Nephron (organoid): ENCODE data around the gene ARHGEF4.

Experiments used
- H3K27ac Mint-ChIP-seq, 3 experiments: 2 replicates each; pipeline ENCODE4 v1.8.0; 2020; ENCODE audit warnings: mixed read lengths in 3 of 3, mild to moderate bottlenecking in 2 of 3, moderate library complexity in 1 of 3
- H3K27me3 Mint-ChIP-seq: 2 replicates; pipeline ENCODE4 v1.8.0; 2021; ENCODE audit warnings: low read depth, mild to moderate bottlenecking, moderate library complexity, mixed read lengths
- H3K36me3 Mint-ChIP-seq: 2 replicates; pipeline ENCODE4 v1.8.0; 2020; ENCODE audit warnings: low read depth, mixed read lengths
- H3K4me1 Mint-ChIP-seq: 2 replicates; pipeline ENCODE4 v1.8.0; 2020; ENCODE audit warnings: mixed read lengths
- H3K4me3 Mint-ChIP-seq, 3 experiments: 2 replicates each; pipeline ENCODE4 v1.8.0; 2020; ENCODE audit warnings: mild to moderate bottlenecking in 3 of 3, mixed read lengths in 3 of 3, moderate library complexity in 2 of 3
- H3K9me3 Mint-ChIP-seq: 2 replicates; pipeline ENCODE4 v1.8.0; 2020; ENCODE audit warnings: mixed read lengths
- CTCF ChIP-seq, 3 experiments: fragments of 200-600 bp; sonication (generic); IDR thresholded peaks; one replicate each; pipeline ENCODE4 v1.5.0; 2021; ENCODE audit warnings: antibody characterized with exemption in 3 of 3; ENCODE audit not compliant: unreplicated experiment in 3 of 3

The ARHGEF4 gene

GRCh38 chr2:130977461-130978050 lies 140.8 kb downstream of the ARHGEF4 start:
- Mint-ChIP-seq H3K36me3 (no peaks in the 10 kb centered on the region), H3K4me1 (no peaks in the 10 kb centered on the region), H3K27ac (no peak overlapping the region), H3K27me3 (no peaks in the 10 kb centered on the region), H3K4me3 (no peak overlapping the region), H3K9me3 (peaks cover 2% of the 10 kb centered on the region)
- TF ChIP-seq CTCF (IDR thresholded peaks at IDR 0.05; ENCODE audit: unreplicated experiment in 3 of 3), result no peak

GRCh38 chr2:130981667-130982066 lies 145.0 kb downstream of the ARHGEF4 start:
- peaks cover 3% of the 10 kb centered on the region for H3K9me3 Mint-ChIP-seq
- H3K4me3 Mint-ChIP-seq, result no peak overlapping the region
- no peaks in the 10 kb centered on the region for H3K27me3 Mint-ChIP-seq
- H3K36me3 Mint-ChIP-seq, result no peaks in the 10 kb centered on the region
- TF ChIP-seq CTCF (IDR thresholded peaks at IDR 0.05; ENCODE audit: unreplicated experiment in 3 of 3), result no peak
- no peak overlapping the region for H3K27ac Mint-ChIP-seq
- H3K4me1 Mint-ChIP-seq, result no peaks in the 10 kb centered on the region

GRCh38 chr2:130985206-130985780 lies 148.6 kb downstream of the ARHGEF4 start:
- Mint-ChIP-seq H3K4me1 (peaks cover 6% of the 10 kb centered on the region), H3K36me3 (no peaks in the 10 kb centered on the region), H3K9me3 (peaks cover 3% of the 10 kb centered on the region), H3K27ac (no peak overlapping the region), H3K27me3 (no peaks in the 10 kb centered on the region), H3K4me3 (no peak overlapping the region)
- TF ChIP-seq CTCF (IDR thresholded peaks at IDR 0.05; ENCODE audit: unreplicated experiment in 3 of 3), result no peak

GRCh38 chr2:130985831-130986649 lies 149.3 kb downstream of the ARHGEF4 start:
- TF ChIP-seq CTCF (IDR thresholded peaks at IDR 0.05; ENCODE audit: unreplicated experiment in 3 of 3), result no peak
- no peaks in the 10 kb centered on the region for H3K36me3 Mint-ChIP-seq
- H3K4me3 Mint-ChIP-seq, result no peak overlapping the region
- H3K4me1 Mint-ChIP-seq, result peaks cover 6% of the 10 kb centered on the region
- H3K27me3 Mint-ChIP-seq, result no peaks in the 10 kb centered on the region
- H3K27ac Mint-ChIP-seq, result no peak overlapping the region
- H3K9me3 Mint-ChIP-seq, result peaks cover 3% of the 10 kb centered on the region

- Mint-ChIP-seq H3K27me3 (no peaks in the 10 kb centered on the region), H3K36me3 (no peaks in the 10 kb centered on the region), H3K4me1 (peaks cover 6% of the 10 kb centered on the region), H3K27ac (no peak overlapping the region), H3K9me3 (peaks cover 3% of the 10 kb centered on the region), H3K4me3 (no peak overlapping the region)
- no peak for TF ChIP-seq CTCF (IDR thresholded peaks at IDR 0.05; ENCODE audit: unreplicated experiment in 3 of 3)
Observed at GRCh38 chr2:130986890-130987493, 150.3 kb downstream of the ARHGEF4 start.
